ENCODE data around the gene PPP1R1C. TPM values are rescaled to one million over a fixed set of nuclear protein-coding genes. Genes with fewer than 3 reads are reported as not detected.

PPP1R1C gene
- total RNA-seq, 4 donors from 2014 or later: 0.58 TPM; not detected in 3

- Histone ChIP-seq H3K36me3 (no peaks in the 10 kb centered on the region), H3K27me3 (no peaks in the 10 kb centered on the region), H3K27ac (no peak overlapping the region), H3K4me3 (no peak overlapping the region), H3K4me1 (peaks cover 0 to 13% (median 0%) of the 10 kb centered on the region in 3 donors), H3K9me3 (no peaks in the 10 kb centered on the region)
- no peak for ATAC-seq
- TF ChIP-seq, protein P1, sequence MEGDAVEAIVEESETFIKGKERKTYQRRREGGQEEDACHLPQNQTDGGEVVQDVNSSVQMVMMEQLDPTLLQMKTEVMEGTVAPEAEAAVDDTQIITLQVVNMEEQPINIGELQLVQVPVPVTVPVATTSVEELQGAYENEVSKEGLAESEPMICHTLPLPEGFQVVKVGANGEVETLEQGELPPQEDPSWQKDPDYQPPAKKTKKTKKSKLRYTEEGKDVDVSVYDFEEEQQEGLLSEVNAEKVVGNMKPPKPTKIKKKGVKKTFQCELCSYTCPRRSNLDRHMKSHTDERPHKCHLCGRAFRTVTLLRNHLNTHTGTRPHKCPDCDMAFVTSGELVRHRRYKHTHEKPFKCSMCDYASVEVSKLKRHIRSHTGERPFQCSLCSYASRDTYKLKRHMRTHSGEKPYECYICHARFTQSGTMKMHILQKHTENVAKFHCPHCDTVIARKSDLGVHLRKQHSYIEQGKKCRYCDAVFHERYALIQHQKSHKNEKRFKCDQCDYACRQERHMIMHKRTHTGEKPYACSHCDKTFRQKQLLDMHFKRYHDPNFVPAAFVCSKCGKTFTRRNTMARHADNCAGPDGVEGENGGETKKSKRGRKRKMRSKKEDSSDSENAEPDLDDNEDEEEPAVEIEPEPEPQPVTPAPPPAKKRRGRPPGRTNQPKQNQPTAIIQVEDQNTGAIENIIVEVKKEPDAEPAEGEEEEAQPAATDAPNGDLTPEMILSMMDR (IDR thresholded peaks at IDR 0.05): no peak
- TF ChIP-seq EP300 (IDR thresholded peaks at IDR 0.05) (no peak), POLR2A (IDR thresholded peaks at IDR 0.05) (no peak), POLR2AphosphoS5 (IDR thresholded peaks at IDR 0.05) (no peak)
- 87 to 94% methylated on average over 4 of the region's 4 CpGs for WGBS, 2 donors (ENCODE audit: low coverage in 1 of 2)
These were observed 58.2 kb downstream of the PPP1R1C start for GRCh38 chr2:182043861-182044260.

- H3K4me1 ChIP-seq: peaks cover 0 to 39% (median 12%) of the 10 kb centered on the region in 3 donors
- no peaks in the 10 kb centered on the region for H3K27me3 ChIP-seq
- ATAC-seq: no peak
- no peak overlapping the region for H3K4me3 ChIP-seq
- no peaks in the 10 kb centered on the region for H3K36me3 ChIP-seq
- H3K27ac ChIP-seq: no peak overlapping the region
- H3K9me3 ChIP-seq: no peaks in the 10 kb centered on the region
- TF ChIP-seq, protein P1 (IDR thresholded peaks at IDR 0.05): no peak
- no peak for TF ChIP-seq POLR2A (IDR thresholded peaks at IDR 0.05)
- no peak for TF ChIP-seq EP300 (IDR thresholded peaks at IDR 0.05)
- no peak for TF ChIP-seq POLR2AphosphoS5 (IDR thresholded peaks at IDR 0.05)
These were observed 61.9 kb downstream of the PPP1R1C start for GRCh38 chr2:182047544-182047943.

GRCh38 chr2:182048088-182048487 is 62.4 kb downstream of the PPP1R1C start:
- Histone ChIP-seq H3K27me3 (no peaks in the 10 kb centered on the region), H3K4me1 (peaks cover 0 to 39% (median 12%) of the 10 kb centered on the region in 3 donors), H3K4me3 (no peak overlapping the region), H3K27ac (no peak overlapping the region), H3K9me3 (no peaks in the 10 kb centered on the region), H3K36me3 (no peaks in the 10 kb centered on the region)
- no peak for TF ChIP-seq POLR2AphosphoS5 (IDR thresholded peaks at IDR 0.05)
- ATAC-seq: no peak
- 84% methylated on average over 2 of the region's 2 CpGs; no CpG with 5 or more reads in 1 of the 2 donors for WGBS, 2 donors (ENCODE audit: low coverage in 1 of 2)

DNA sequence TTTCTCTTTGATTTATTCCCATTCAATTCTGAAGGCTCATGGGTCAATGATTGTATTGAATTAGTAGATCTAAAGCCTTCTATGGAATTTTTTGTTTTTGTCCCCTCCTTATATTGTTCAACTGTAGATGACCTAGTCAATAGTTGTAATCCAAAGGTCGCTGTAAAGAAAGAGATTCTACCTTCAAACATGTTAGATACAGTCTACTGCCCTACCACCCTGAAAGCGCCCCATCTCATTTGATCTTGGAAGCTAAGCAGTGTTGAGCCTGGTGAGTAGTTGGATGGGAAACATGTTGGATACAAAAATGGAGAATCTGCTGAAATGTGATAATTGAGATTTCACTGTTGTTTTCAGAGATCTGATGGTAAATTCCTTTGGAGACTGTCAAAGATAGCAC is 63.0 kb downstream of the PPP1R1C start:
- 92 to 100% methylated on average over 2 of the region's 2 CpGs for WGBS, 2 donors (ENCODE audit: low coverage in 1 of 2)

GRCh38 chr2:182049372-182050148 is 63.9 kb downstream of the PPP1R1C start:
- Histone ChIP-seq H3K27ac (peak overlapping the region in 1 of 4 donors; percentile 29), H3K36me3 (no peaks in the 10 kb centered on the region), H3K9me3 (no peaks in the 10 kb centered on the region), H3K4me1 (peaks cover 0 to 46% (median 12%) of the 10 kb centered on the region in 3 donors), H3K27me3 (no peaks in the 10 kb centered on the region), H3K4me3 (no peak overlapping the region)
- WGBS, 2 donors (ENCODE audit: low coverage in 1 of 2): 30 to 46% methylated on average over 3 of the region's 3 CpGs
- peak; percentile 39 for ATAC-seq
- TF ChIP-seq, protein P1 (IDR thresholded peaks at IDR 0.05): no peak
- TF ChIP-seq POLR2A (IDR thresholded peaks at IDR 0.05): no peak

More for the DNA sequence above, 63.0 kb downstream of the PPP1R1C start:
- Histone ChIP-seq H3K9me3 (no peaks in the 10 kb centered on the region), H3K4me1 (peaks cover 0 to 39% (median 12%) of the 10 kb centered on the region in 3 donors), H3K27ac (no peak overlapping the region), H3K36me3 (no peaks in the 10 kb centered on the region), H3K27me3 (no peaks in the 10 kb centered on the region), H3K4me3 (no peak overlapping the region)
- ATAC-seq: no peak
- TF ChIP-seq POLR2AphosphoS5 (IDR thresholded peaks at IDR 0.05) (no peak), EP300 (IDR thresholded peaks at IDR 0.05) (no peak), POLR2A (IDR thresholded peaks at IDR 0.05) (no peak)
- TF ChIP-seq, protein P1 (IDR thresholded peaks at IDR 0.05): no peak

Measured in gastroesophageal sphincter (tissue), 4 donors.